Gastrocnemius medialis (tissue), 4 donors: Measurements from ENCODE around the gene NSD2. TPM values are rescaled to one million over a fixed set of nuclear protein-coding genes. Genes with fewer than 3 reads are reported as not detected.

Source experiments
- ATAC-seq, 2 donors: fragments of 150-250 bp; one replicate each; pipeline ENCODE4 v1.9.1; 2016
- DNase-seq, 2 donors: peaks; one replicate each; pipeline ENCODE4 v3.0.0-alpha.2; 2019
- H3K27ac ChIP-seq, 4 donors: fragments of 200-600 bp; sonication (generic); 1 replicate in 1 of 4; 2 replicates in 3 of 4; pipeline ENCODE4 v1.5.1; 2016 to 2018; ENCODE audit warnings: mild to moderate bottlenecking in 2 of 4, moderate library complexity in 1 of 4
- H3K27me3 ChIP-seq, 3 donors: fragments of 200-600 bp; sonication (generic) in 2 of 3; 1 replicate in 1 of 3; 2 replicates in 2 of 3; pipeline versions ENCODE4 v1.5.1 to v1.6.0; 2016 to 2019; ENCODE audit warnings: mild to moderate bottlenecking in 1 of 3, moderate library complexity in 1 of 3
- H3K36me3 ChIP-seq, 2 donors: fragments of 200-600 bp; sonication (generic) in 1 of 2; one replicate each; pipeline ENCODE4 v1.5.1; 2017 to 2018
- H3K4me1 ChIP-seq, 2 donors: fragments of 200-600 bp; sonication (generic) in 1 of 2; one replicate each; pipeline ENCODE4 v1.5.1; 2016 to 2017; ENCODE audit warnings: mild to moderate bottlenecking in 2 of 2
- H3K4me3 ChIP-seq, 4 donors: fragments of 200-600 bp; sonication (generic) in 3 of 4; 1 replicate in 1 of 4; 2 replicates in 3 of 4; pipeline ENCODE4 v1.5.1; 2016 to 2019; ENCODE audit warnings: mild to moderate bottlenecking in 2 of 4
- H3K9me3 ChIP-seq, 3 donors: fragments of 200-600 bp; sonication (generic) in 2 of 3; 1 replicate in 1 of 3; 2 replicates in 2 of 3; pipeline ENCODE4 v1.5.1; 2016 to 2019
- CTCF ChIP-seq, 5 experiments: fragments of 450-650 bp in 3 of 5; fragments of 200-600 bp in 2 of 5; sonication (generic) in 2 of 5; IDR thresholded peaks in 4 of 5; conservative IDR thresholded peaks in 1 of 5; 1 replicate in 4 of 5; 2 replicates in 1 of 5; pipeline ENCODE4 v1.5.1; 2016 to 2019; ENCODE audit warnings: antibody characterized with exemption in 5 of 5, mild to moderate bottlenecking in 3 of 5, moderate library complexity in 3 of 5
- POLR2A ChIP-seq, 2 donors: fragments of 450-650 bp; IDR thresholded peaks; one replicate each; pipeline ENCODE4 v1.6.1; 2017; ENCODE audit warnings: antibody characterized with exemption in 2 of 2, mild to moderate bottlenecking in 2 of 2, moderate library complexity in 2 of 2
- in situ Hi-C, 4 donors: fragments of 200-750 bp; cut with MboI; loops; one replicate each; pipeline versions ENCODE4 v1.15.0 to v1.8.0; 2017; ENCODE audit warnings: low sequenced_read_pairs in 4 of 4
- intact Hi-C: fragments of 100-400 bp; cut with DNase I; formaldehyde crosslinking; loops from one replicate; pipeline ENCODE4 v1.15.1; 2023; ENCODE audit warnings: low total_unique reads
- total RNA-seq, 4 donors: library from RNA; depleted of rRNA; stranded (reverse); fragments of >200 nt; gene quantifications; one replicate each; pipeline versions ENCODE4 v1.1.0 to v1.2.3, GENCODE V29; 2016

Gene NSD2
- total RNA-seq, 4 donors from 2014 or later, result 14.8 to 21.3 (median 16.8) TPM

GRCh38 chr4:1973661-1974060, 102.5 kb downstream of the NSD2 start:
- DNase-seq (no peak), ATAC-seq (no peak)
- H3K27ac ChIP-seq, result no peak overlapping the region
- H3K4me3 ChIP-seq, result no peak overlapping the region
- TF ChIP-seq CTCF (IDR thresholded peaks at IDR 0.05 in 4 of 5, conservative IDR thresholded peaks at IDR 0.05 in 1 of 5) (no peak), POLR2A (IDR thresholded peaks at IDR 0.05) (no peak)
- intact Hi-C loops, result no loop called here
- H3K36me3 ChIP-seq, result peaks cover 0 to 38% of the 10 kb centered on the region in 2 donors
- no peaks in the 10 kb centered on the region for H3K4me1 ChIP-seq
- H3K27me3 ChIP-seq, result no peaks in the 10 kb centered on the region
- no peaks in the 10 kb centered on the region for H3K9me3 ChIP-seq
- in situ Hi-C loops, result no loop called here

- Histone ChIP-seq H3K36me3 (peaks cover 0 to 50% of the 10 kb centered on the region in 2 donors), H3K4me1 (no peaks in the 10 kb centered on the region), H3K4me3 (no peak overlapping the region), H3K27me3 (no peaks in the 10 kb centered on the region), H3K9me3 (no peaks in the 10 kb centered on the region), H3K27ac (no peak overlapping the region)
- ATAC-seq, result no peak
- no peak for DNase-seq
- in situ Hi-C loops, result no loop called here
- TF ChIP-seq CTCF (IDR thresholded peaks at IDR 0.05 in 4 of 5, conservative IDR thresholded peaks at IDR 0.05 in 1 of 5) (no peak), POLR2A (IDR thresholded peaks at IDR 0.05) (no peak)
- intact Hi-C loops, result no loop called here
These were observed 103.6 kb downstream of the NSD2 start for GRCh38 chr4:1974840-1975239.

GRCh38 chr4:1975391-1975801, 104.2 kb downstream of the NSD2 start:
- H3K4me3 ChIP-seq, result no peak overlapping the region
- H3K9me3 ChIP-seq, result no peaks in the 10 kb centered on the region
- H3K36me3 ChIP-seq, result peaks cover 0 to 55% of the 10 kb centered on the region in 2 donors
- no peak overlapping the region for H3K27ac ChIP-seq
- ATAC-seq (no peak), DNase-seq (no peak)
- intact Hi-C loops, result no loop called here
- in situ Hi-C loops, result no loop called here
- no peak for TF ChIP-seq CTCF (IDR thresholded peaks at IDR 0.05 in 4 of 5, conservative IDR thresholded peaks at IDR 0.05 in 1 of 5)
- no peak for TF ChIP-seq POLR2A (IDR thresholded peaks at IDR 0.05)
- no peaks in the 10 kb centered on the region for H3K4me1 ChIP-seq
- H3K27me3 ChIP-seq, result no peaks in the 10 kb centered on the region

GRCh38 chr4:1975880-1976279, 104.7 kb downstream of the NSD2 start:
- Histone ChIP-seq H3K27me3 (no peaks in the 10 kb centered on the region), H3K36me3 (peaks cover 0 to 60% of the 10 kb centered on the region in 2 donors), H3K4me3 (no peak overlapping the region), H3K27ac (no peak overlapping the region), H3K4me1 (no peaks in the 10 kb centered on the region), H3K9me3 (no peaks in the 10 kb centered on the region)
- intact Hi-C loops (no loop called here), in situ Hi-C loops (no loop called here)
- no peak for TF ChIP-seq POLR2A (IDR thresholded peaks at IDR 0.05)
- no peak for TF ChIP-seq CTCF (IDR thresholded peaks at IDR 0.05 in 4 of 5, conservative IDR thresholded peaks at IDR 0.05 in 1 of 5)
- ATAC-seq (no peak), DNase-seq (no peak)
